Fibroblast of lung (primary cell): Measurements from ENCODE around the gene MDM1.

Experiments used
- EZH2 ChIP-seq: IDR thresholded peaks from 2 replicates; pipeline ENCODE4 v1.5.1; 2012; ENCODE audit warnings: low read length, control low read depth, mild to moderate bottlenecking; ENCODE audit errors: missing control alignments
- TF ChIP-seq, protein P1 (sequence below), 2 donors: IDR thresholded peaks in 1 of 2; conservative IDR thresholded peaks in 1 of 2; 1 replicate in 1 of 2; 2 replicates in 1 of 2; pipeline ENCODE4 v1.5.1; 2011 to 2012; ENCODE audit warnings: low read length in 2 of 2, control low read depth in 1 of 2, inconsistent platforms in 1 of 2, low read depth in 1 of 2, mild to moderate bottlenecking in 1 of 2

DNA sequence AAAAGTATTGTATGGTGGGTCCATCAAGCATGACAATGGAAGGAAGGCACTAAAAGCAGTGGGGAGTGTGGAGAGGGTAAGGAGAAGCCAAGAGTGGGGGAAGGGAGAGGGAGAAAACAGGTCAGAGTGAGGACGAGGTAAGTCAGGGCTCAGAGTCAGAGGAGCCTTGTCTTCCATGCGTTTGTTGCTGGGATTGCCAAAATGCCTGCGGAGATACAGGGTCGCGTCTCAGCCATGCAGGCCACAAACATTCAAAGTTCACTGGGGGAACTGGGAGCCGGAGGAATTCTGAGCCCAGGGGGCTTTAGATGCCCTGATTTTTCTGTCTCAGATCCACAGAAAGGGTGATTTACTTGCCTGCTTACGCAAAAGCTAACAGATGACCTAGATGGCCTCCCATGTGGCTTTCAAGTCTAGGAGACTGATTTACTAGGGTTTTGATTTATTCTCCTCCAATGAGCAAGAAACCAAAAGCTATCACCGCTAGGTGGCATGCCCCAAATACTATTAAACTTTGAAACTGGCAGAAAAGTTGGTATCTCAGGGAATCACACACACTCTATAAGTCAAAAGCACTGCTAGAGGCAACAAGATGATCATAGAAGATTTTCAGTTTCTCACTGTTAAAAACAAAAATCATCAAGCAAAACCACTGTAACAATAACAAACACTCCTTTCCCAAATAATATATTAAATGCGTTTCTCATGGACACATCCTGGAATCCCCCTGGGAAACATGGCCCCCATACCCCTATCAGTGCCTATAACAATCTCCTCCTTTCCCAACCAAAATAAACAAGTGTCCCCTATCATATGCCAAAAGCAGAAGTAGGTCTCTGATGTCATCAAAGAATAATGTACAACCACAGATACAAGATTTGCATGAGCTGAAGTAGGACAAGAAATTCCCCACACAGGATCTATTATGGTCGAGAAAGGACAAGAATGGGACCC is 26.6 kb upstream of the MDM1 start:
- TF ChIP-seq, protein P1, sequence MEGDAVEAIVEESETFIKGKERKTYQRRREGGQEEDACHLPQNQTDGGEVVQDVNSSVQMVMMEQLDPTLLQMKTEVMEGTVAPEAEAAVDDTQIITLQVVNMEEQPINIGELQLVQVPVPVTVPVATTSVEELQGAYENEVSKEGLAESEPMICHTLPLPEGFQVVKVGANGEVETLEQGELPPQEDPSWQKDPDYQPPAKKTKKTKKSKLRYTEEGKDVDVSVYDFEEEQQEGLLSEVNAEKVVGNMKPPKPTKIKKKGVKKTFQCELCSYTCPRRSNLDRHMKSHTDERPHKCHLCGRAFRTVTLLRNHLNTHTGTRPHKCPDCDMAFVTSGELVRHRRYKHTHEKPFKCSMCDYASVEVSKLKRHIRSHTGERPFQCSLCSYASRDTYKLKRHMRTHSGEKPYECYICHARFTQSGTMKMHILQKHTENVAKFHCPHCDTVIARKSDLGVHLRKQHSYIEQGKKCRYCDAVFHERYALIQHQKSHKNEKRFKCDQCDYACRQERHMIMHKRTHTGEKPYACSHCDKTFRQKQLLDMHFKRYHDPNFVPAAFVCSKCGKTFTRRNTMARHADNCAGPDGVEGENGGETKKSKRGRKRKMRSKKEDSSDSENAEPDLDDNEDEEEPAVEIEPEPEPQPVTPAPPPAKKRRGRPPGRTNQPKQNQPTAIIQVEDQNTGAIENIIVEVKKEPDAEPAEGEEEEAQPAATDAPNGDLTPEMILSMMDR (conservative IDR thresholded peaks at IDR 0.05 in 1 of 2, IDR thresholded peaks at IDR 0.05 in 1 of 2; ENCODE audit: low read depth in 1 of 2, low read length in 2 of 2) = peak; percentile 71 to 72
- no peak for TF ChIP-seq EZH2
